PC-9 (cell line): ENCODE results near the gene TOR1A. TPM values are rescaled to one million over a fixed set of nuclear protein-coding genes. Genes with fewer than 3 reads are reported as not detected.
"Not testable (repeated sequence)": the region's sequence is repeated elsewhere in the genome, so short reads cannot be mapped to it uniquely, and the experiment has no call there.

ENCODE experiments used
- BruUV-seq: library from RNA; stranded (reverse); fragments of 400-500 nt; replicated peaks from 2 replicates; lab custom pipeline; 2021; lab: Mats Ljungman, UMichigan
- CTCF ChIA-PET: fragments of 300-600 bp; sonication (Branson Sonifier 250); formaldehyde crosslinking; loops from one replicate; lab custom pipeline; 2022; ENCODE audit warnings: antibody characterized with exemption; lab: Charles Lee
- POLR2A ChIA-PET: fragments of 300-600 bp; sonication (Branson Sonifier 250); formaldehyde crosslinking; loops from one replicate; lab custom pipeline; 2022; ENCODE audit warnings: antibody characterized with exemption; ENCODE audit not compliant: unreplicated experiment; lab: Charles Lee
- DNase-seq, 2 experiments: peaks; one replicate each; pipeline versions ENCODE4 v3.0.0 to v3.0.0-alpha.2; 2015 to 2022; ENCODE audit warnings: mixed read lengths in 1 of 2
- H2AFZ ChIP-seq: fragments of 200-600 bp; sonication (generic); 2 replicates; pipeline ENCODE4 v1.8.1; 2017; ENCODE audit warnings: antibody characterized with exemption
- H3F3A ChIP-seq: fragments of 200-600 bp; sonication (generic); 2 replicates; pipeline ENCODE4 v1.8.1; 2017; ENCODE audit warnings: antibody characterized with exemption, mild to moderate bottlenecking, low read depth; ENCODE audit not compliant: insufficient read depth
- H3K27ac ChIP-seq: fragments of 200-600 bp; sonication (generic); 2 replicates; pipeline ENCODE4 v1.6.1; 2016; ENCODE audit warnings: mixed run types
- H3K27me3 ChIP-seq: fragments of 200-600 bp; sonication (generic); 2 replicates; pipeline ENCODE4 v1.6.1; 2016; ENCODE audit warnings: low read depth, mixed run types; ENCODE audit not compliant: insufficient read depth
- H3K36me3 ChIP-seq: fragments of 200-600 bp; sonication (generic); 2 replicates; pipeline ENCODE4 v1.6.1; 2016; ENCODE audit warnings: low read depth, mixed run types
- H3K4me1 ChIP-seq: fragments of 200-600 bp; sonication (generic); replicated peaks from 2 replicates; pipeline ENCODE4 v1.6.1; 2016; ENCODE audit warnings: mixed run types; ENCODE audit not compliant: insufficient read depth
- H3K4me2 ChIP-seq: fragments of 200-600 bp; sonication (generic); 2 replicates; pipeline ENCODE4 v1.6.1; 2017; ENCODE audit warnings: mixed run types
- H3K4me3 ChIP-seq: fragments of 200-600 bp; sonication (generic); 2 replicates; pipeline ENCODE4 v1.6.1; 2016; ENCODE audit warnings: mixed run types
- H3K79me2 ChIP-seq: fragments of 200-600 bp; sonication (generic); 2 replicates; pipeline ENCODE4 v1.6.1; 2017; ENCODE audit warnings: low read depth, mixed run types
- H3K9me2 ChIP-seq: fragments of 200-600 bp; sonication (generic); 2 replicates; pipeline ENCODE4 v1.8.1; 2017; ENCODE audit warnings: mild to moderate bottlenecking; ENCODE audit not compliant: insufficient read depth
- H3K9me3 ChIP-seq: fragments of 200-600 bp; sonication (generic); 2 replicates; pipeline ENCODE4 v1.8.1; 2016; ENCODE audit warnings: low read depth; ENCODE audit not compliant: insufficient read depth
- H4K20me1 ChIP-seq: fragments of 200-600 bp; sonication (generic); 2 replicates; pipeline ENCODE4 v1.8.1; 2017; ENCODE audit not compliant: insufficient read depth
- EZH2 ChIP-seq: fragments of 200-600 bp; sonication (generic); IDR thresholded peaks from 2 replicates; pipeline ENCODE4 v1.8.0; 2017; ENCODE audit warnings: antibody characterized with exemption, low read depth
- intact Hi-C: fragments of 100-400 bp; cut with micrococcal nuclease; formaldehyde crosslinking; loops from one replicate; pipeline ENCODE4 v1.10.0; 2022; ENCODE audit not compliant: unreplicated experiment
- total RNA-seq: library from RNA; stranded (reverse); gene quantifications from 2 replicates; pipeline ENCODE4 v1.2.3, GENCODE V29; 2021
- TF ChIP-seq, protein P1 (sequence below): fragments of 200-600 bp; sonication (generic); conservative IDR thresholded peaks from 2 replicates; pipeline ENCODE4 v1.6.1; 2017; ENCODE audit warnings: mixed run types, antibody characterized with exemption, mild to moderate bottlenecking, moderate library complexity

The TOR1A gene
- total RNA-seq, 1 experiment from 2014 or later: 43.5 TPM

DNA sequence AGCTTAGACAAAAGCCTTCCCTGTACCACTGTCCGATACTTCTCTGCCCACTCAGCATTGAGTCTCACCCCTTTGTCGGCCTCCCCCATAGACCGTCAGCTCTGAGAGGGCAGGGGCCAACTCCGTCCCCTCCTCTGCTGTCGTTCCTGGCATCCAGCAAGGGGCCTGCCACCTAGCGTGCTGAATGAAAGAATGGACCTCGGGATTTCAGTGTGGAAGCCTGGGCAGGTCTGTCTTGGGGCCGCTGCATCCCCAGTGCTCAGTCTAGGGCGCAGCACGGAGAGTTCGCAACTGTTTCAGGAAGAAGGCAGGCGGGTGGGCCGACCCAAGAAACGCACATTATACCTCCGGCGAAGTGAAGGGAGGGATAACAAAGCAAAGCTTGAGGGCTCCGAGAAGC, 22.4 kb downstream of the TOR1A start:
- Histone ChIP-seq H3K36me3 (no peaks in the 10 kb centered on the region), H4K20me1 (no peaks in the 10 kb centered on the region), H3F3A (peaks cover 25% of the 10 kb centered on the region; the same call in 1 of the 2 replicates), H3K4me3 (no peak overlapping the region), H3K9me3 (no peaks in the 10 kb centered on the region), H3K4me2 (no peak overlapping the region), H3K27ac (no peak overlapping the region), H3K9me2 (no peaks in the 10 kb centered on the region), H3K4me1 (peaks cover 7% of the 10 kb centered on the region), H2AFZ (no peak overlapping the region), H3K79me2 (peaks cover 11% of the 10 kb centered on the region), H3K27me3 (no peaks in the 10 kb centered on the region)
- no TSS peak for BruUV-seq
- TF ChIP-seq EZH2: no peak
- TF ChIP-seq, protein P1, sequence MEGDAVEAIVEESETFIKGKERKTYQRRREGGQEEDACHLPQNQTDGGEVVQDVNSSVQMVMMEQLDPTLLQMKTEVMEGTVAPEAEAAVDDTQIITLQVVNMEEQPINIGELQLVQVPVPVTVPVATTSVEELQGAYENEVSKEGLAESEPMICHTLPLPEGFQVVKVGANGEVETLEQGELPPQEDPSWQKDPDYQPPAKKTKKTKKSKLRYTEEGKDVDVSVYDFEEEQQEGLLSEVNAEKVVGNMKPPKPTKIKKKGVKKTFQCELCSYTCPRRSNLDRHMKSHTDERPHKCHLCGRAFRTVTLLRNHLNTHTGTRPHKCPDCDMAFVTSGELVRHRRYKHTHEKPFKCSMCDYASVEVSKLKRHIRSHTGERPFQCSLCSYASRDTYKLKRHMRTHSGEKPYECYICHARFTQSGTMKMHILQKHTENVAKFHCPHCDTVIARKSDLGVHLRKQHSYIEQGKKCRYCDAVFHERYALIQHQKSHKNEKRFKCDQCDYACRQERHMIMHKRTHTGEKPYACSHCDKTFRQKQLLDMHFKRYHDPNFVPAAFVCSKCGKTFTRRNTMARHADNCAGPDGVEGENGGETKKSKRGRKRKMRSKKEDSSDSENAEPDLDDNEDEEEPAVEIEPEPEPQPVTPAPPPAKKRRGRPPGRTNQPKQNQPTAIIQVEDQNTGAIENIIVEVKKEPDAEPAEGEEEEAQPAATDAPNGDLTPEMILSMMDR: no peak
- POLR2A ChIA-PET: no interaction called here
- no peak for DNase-seq
- intact Hi-C loops: no loop called here
- CTCF ChIA-PET: no interaction called here

DNA sequence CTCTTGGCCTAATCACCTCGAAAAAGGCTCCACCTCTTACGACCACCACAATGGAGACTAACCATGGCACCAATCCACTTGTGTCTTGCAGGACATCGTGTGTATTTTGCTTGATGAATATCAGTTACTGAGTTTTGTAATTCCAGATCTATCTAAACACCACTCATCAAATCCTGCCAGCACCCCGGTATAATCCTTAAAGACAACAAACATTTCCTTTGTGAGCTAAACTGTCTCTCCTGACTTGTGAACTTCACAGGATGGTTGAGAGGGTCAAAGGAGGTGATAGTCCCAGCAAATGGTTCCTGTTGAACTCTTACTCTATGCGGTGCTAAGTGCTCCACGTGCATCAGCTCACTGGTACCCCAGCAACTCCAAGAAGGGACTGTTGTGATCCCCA, 25.0 kb downstream of the TOR1A start:
- no peak for DNase-seq
- POLR2A ChIA-PET: no interaction called here
- no TSS peak for BruUV-seq

DNA sequence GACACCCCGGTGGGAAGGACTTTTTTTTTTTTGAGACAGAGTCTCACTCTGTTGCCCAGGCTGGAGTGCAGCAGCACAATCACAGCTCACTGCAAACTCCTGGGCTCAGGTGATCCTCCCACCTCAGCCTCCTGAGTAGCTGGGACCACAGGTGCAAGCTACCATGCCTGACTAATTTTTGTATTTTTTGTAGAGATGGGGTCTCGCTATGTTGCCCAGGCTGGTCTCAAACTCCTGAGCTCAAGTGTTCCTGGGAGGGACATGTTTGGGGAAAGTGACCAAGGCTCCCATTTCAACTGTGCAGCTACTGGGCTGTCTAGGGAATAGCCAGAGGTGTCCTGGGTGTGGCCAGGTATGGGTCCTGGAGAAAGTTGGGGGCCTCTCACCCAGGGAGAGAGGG, 27.9 kb downstream of the TOR1A start:
- H3K9me3 ChIP-seq, H3K4me2 ChIP-seq, DNase-seq, CTCF ChIA-PET, H3K79me2 ChIP-seq, H3K4me1 ChIP-seq, H4K20me1 ChIP-seq, H3K9me2 ChIP-seq, H3K36me3 ChIP-seq, H3K27ac ChIP-seq, H3K4me3 ChIP-seq, BruUV-seq, H2AFZ ChIP-seq, intact Hi-C loops: not testable (repeated sequence)
- POLR2A ChIA-PET: interaction anchor here (0.6 kb wide), 1 partner anchor 25 kb away, joined by 3 read pairs; no protein-coding TSS in a partner anchor
- Histone ChIP-seq H3F3A (peaks cover 18% of the 10 kb centered on the region; the same call in 1 of the 2 replicates), H3K27me3 (0 out of 2 replicates have a peak, but pooled peaks cover 20% of the 10 kb centered on the region)

More for the DNA sequence above, 25.0 kb downstream of the TOR1A start:
- H3K36me3 ChIP-seq: no peaks in the 10 kb centered on the region
- peaks cover 23% of the 10 kb centered on the region; the same call in 1 of the 2 replicates for H3F3A ChIP-seq
- H3K27me3 ChIP-seq: 0 out of 2 replicates have a peak, but pooled peaks cover 7% of the 10 kb centered on the region
- intact Hi-C loops: no loop called here
- no peaks in the 10 kb centered on the region for H4K20me1 ChIP-seq
- TF ChIP-seq, protein P1: no peak
- no peak for TF ChIP-seq EZH2
- peaks cover 2% of the 10 kb centered on the region for H3K4me1 ChIP-seq
- H3K27ac ChIP-seq: no peak overlapping the region
- no peak overlapping the region for H2AFZ ChIP-seq
- H3K4me3 ChIP-seq: no peak overlapping the region
- peaks cover 5% of the 10 kb centered on the region for H3K79me2 ChIP-seq
- H3K9me3 ChIP-seq: no peaks in the 10 kb centered on the region
- CTCF ChIA-PET: interaction anchor here (0.6 kb wide), 1 partner anchor 34 kb away, joined by 3 read pairs; no protein-coding TSS in a partner anchor
- H3K9me2 ChIP-seq: no peaks in the 10 kb centered on the region
- H3K4me2 ChIP-seq: no peak overlapping the region

DNA sequence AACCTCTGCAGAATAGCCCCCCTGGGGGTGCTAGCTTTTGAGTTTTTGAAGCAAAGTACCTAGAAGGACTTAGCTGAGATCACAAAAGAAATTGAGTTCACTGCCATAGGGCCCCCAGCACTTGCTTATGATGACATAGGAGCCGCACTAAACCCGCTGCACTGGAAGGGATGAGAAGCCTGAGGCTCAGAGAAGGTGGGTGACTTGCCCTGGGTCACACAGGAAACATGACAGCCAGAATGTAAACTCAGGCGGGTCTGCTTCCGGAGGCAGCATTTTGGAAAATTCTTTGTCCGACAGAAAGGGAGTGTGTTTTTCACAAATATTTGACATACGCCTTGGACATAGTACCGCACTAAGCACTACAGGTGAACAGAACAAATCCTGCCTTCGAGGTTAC, 29.4 kb downstream of the TOR1A start:
- POLR2A ChIA-PET: no interaction called here
- no peaks in the 10 kb centered on the region for H3K79me2 ChIP-seq
- H3F3A ChIP-seq: peaks cover 22% of the 10 kb centered on the region; the same call in 1 of the 2 replicates

More for the DNA sequence above, 29.4 kb downstream of the TOR1A start:
- H3K9me3 ChIP-seq: no peaks in the 10 kb centered on the region
- H4K20me1 ChIP-seq: no peaks in the 10 kb centered on the region
- 0 out of 2 replicates have a peak, but pooled peaks cover 20% of the 10 kb centered on the region for H3K27me3 ChIP-seq
- no peaks in the 10 kb centered on the region for H3K36me3 ChIP-seq
- H3K4me1 ChIP-seq: no peaks in the 10 kb centered on the region
- no TSS peak for BruUV-seq
- H3K4me3 ChIP-seq: no peak overlapping the region
- H3K4me2 ChIP-seq: no peak overlapping the region
- no peak overlapping the region for H2AFZ ChIP-seq
- no peak overlapping the region for H3K27ac ChIP-seq
- no peak for TF ChIP-seq EZH2
- TF ChIP-seq, protein P1: no peak
- intact Hi-C loops: loop anchor here (5.0 kb wide), 1 partner anchor 662 kb away; no protein-coding TSS in a partner anchor
- CTCF ChIA-PET: no interaction called here
- H3K9me2 ChIP-seq: no peaks in the 10 kb centered on the region
- no peak for DNase-seq
